HG03575 (cell line): ENCODE data around the gene ZNF302.
A peak's percentile ranks its signal among the peaks of the same experiment; 100 is the strongest.
"Not testable (repeated sequence)": the region's sequence is repeated elsewhere in the genome, so short reads cannot be mapped to it uniquely, and the experiment has no call there.

Source experiments
- ATAC-seq: cut with Tn5 transposase; IDR thresholded peaks from one replicate; pipeline ENCODE4 v1.9.1; 2021; ENCODE audit not compliant: unreplicated experiment, insufficient number of reproducible peaks, low FRiP score; ENCODE audit errors: extremely low read depth

ZNF302 gene

DNA sequence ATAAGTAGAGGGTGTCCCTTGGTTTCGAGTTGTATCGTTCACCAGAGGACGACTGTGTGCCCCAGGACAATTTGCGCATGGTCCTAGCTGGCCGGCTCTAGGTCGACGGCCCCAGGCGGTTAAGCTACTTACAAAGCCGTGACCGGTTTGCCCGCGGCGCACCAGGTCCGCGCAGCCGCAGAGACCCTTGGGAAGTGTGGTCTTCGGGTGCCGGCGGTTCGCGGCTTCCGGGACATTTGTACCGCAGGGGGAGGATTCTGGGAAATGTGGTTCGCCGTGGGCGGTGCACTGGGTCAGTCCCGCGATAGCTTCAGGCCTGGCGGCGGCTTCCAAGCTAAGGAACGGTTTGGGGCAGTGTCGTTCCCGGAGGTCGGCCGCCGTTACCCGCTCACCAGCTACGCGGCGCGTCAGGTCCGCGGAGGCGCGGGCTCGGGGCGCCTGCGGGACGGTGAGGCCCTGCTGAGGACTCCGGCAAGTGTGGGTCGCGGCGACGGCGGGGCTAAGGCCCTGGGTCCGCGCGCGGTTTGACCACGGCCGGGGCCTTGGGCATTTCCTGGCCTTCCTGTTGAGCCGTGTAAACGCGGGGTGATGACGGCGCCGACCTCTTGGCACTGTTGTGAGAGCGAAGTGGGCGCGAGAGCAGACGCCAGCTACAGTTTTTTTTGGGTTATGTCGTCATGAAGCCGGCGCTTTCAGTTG, at the start of gene ZNF302:
ZNF302 (plus strand) TSS at position 293 of the 699 bp plus-strand sequence. CDS start 1,127 bp downstream, outside the sequence.
- peak; percentile 78 for ATAC-seq

DNA sequence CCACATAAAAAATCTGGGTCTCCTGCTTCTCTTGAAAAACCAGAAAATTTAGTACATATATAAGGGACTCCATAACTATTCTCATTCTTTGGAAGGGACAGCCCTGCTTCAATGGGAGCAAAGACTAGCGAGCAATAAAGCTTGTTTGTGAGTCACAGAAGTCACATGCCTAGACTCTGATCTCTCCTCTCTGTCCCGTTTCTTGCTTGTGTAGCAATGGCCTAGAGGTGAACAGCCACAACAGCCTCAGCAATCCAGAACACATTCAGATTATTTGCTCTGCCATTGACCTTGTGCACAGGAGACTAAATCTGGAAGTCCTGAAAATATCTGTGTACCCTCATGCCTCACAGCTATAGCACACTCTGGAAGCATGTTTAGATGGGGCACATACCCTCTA, 43.7 kb upstream of the ZNF302 start:
- no peak for ATAC-seq

DNA sequence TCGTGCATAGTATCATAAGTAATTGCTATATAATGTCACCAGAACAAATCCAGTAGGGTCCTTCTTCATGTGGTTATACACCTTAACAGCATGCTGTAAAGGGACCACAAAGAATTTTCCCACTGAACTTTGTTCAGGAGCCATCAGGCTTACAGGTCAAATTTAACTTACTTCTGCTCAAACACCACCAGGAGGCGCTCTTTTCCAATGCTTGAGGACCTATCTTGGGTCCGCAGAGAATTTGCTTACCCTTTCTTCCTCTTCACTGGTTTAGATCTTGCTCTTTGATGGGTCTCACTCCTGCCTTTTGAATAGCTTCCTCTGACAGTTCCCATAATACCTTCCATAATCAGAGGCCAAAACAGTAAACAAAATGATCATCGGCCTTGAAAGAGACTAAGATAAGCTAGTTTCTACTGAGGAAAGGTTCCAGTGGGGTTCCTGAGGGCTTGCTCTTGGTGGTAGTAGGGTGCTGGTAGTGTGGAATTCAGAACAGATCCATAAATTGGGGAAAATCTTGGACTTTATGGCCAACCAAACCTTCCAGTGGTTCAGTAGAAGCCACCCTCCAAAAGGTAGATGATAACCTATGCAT, 37.9 kb upstream of the ZNF302 start:
- ATAC-seq: no peak

DNA sequence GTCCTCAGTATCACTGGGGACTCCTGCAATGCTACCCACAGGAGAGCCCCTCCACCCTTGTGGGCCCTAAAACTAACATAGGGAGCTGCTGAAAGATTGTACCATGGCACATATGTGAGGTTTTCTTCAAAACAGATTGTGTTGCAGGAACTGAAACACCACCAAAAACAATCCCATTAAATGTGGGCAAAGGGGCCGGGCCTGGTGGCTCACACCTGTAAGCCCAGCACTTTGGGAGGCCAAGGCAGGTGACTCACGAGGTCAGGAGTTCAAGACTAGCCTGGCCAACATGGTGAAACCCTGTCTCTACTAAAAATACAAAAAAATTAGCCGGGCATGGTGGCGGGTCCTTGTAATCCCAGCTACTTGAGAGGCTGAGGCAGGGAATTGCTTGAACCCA, 35.2 kb upstream of the ZNF302 start:
- ATAC-seq: no peak

DNA sequence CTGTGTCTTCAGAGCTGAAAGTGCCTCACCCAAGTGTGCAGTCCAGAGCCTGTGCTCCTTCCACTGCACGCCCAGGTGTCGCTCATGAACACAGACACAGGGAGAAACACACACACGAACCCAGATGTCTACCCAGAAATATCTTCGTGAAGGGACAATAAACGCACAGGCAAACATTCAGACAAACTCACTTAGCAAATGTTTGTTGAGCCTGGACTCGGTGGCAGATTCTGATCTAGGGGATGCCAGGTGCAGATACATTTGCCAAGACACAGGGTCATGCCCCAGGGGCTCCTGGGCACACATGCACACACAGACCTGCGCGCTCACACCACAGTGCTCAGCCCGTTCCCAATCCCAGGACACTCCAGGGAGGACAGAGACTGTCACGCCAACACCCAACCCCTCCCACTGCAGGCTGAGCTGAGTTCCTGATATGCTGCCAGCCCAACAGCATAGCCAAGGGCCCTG, 32.5 kb upstream of the ZNF302 start:
- ATAC-seq: no peak

DNA sequence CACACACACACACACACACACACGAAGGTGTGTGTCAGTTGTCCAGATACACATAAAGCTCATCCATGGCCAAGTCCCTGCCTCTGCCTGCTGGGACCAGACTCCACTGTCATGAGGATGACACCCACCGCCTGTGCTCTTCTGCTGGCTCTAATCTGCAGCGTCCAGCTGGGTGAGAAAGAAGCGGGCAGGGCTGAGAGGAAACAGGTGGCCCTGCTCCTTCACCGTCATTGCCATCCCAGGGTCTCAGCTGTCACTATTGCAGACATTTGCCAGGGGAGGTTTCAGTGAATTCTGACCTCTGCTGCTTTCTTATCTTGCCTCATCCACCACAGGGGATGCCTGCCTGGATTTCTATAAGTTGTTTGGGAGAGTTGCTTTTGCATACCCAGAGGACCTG, 31.9 kb upstream of the ZNF302 start:
- no peak for ATAC-seq

DNA sequence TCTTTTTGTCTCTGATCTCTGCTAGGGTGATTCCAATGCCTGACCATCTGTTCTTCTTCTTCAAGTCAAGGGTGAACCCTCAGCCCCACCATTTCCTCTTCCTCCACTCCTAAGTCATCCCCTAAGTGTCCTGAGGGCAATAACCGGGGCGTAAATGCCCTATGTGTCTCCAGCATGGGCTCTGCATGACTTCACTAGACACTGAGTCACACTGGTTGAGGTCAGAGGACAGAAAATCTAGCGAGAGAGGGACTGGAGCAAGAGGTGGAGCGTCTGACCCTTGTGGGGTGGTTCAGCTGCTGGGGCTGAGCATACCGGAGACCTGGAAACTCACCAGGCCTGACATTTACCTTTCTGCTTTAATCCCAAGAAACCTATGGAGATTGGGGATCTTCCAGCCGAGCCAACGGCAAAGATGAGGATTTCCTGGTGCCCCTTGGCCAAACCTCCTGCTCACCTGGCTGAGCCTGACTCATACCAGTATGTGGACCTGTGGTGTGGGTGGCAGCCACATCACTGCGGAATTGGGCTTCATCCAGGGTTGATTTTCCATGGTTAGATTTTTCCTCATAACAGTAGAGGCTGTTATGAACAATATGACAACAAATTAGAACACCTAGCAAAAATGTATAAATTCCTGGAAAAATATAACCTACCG, 27.5 kb upstream of the ZNF302 start:
- no peak for ATAC-seq

DNA sequence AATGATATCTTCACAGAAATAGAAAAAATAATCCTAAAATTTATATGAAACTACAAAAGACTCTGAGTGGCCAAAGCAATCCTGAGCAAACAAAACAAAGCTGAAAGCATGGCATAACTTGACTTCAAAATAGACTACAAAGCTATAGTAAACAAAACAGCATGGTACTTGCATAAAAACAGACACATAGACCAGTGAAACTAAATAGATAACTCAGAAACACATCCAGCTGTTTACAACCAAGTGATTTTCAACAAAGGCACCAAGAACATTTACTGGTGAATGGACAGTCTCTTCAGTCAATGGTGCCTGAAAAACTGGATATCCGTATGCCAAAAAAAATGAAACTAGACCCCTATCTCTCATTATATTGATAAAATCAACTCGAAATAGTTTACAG, 25.7 kb upstream of the ZNF302 start:
- no peak for ATAC-seq

DNA sequence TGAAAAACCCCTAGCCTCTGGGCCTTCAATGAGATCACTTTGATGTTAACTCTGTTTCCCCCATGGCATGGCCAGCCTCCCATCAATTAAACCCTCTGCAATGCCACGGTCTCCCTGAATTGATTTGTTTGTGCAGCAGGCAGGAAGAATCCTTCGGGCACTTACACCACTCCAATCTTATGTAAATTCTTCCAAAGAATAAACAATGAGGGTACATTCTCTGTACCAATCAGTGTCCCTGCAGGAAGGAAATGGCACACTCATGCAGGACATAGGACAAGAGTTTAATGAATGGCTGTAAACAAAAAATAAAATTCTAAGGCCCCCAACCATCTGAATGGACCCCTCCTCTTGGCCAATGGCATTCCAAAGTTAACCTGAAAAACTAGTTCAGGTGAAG, 22.7 kb upstream of the ZNF302 start:
- no peak for ATAC-seq

DNA sequence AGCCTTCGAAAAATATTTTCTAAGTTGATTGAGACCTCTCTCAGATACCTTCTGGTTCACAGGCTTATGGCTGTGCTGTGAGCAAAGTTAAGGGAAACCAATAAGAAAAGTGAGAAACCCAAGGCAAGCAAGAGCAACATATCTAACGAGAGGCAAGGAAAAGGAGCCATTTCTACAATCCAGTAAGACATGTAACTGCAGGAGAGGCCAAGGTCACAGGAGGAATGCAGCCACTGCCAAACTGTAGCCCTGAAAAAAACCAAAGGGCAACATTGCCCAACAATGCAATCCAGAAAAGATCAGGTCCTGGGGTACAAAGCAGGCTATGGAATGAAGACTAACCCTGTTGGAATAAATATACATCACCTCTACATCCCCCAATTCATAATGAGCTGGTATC, 21.8 kb upstream of the ZNF302 start:
- ATAC-seq: no peak

DNA sequence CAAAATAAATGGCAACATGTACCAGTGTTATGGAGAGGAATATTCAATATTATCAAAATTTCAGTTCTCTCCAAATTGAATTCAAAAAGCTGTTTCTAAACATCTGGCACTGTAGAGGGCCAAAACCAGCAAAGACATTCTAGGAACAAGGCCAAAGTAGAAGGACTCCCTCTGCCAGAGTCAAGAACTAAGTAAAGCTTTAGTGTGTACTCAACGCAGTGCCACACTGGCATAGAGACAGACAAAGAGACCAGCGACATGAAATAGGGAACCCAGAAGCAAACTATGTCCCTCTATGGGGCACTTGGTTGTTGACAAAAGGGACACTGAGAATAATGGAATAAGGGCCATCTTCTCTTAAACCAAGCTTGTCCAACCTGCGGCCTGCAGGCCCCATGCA, 16.1 kb upstream of the ZNF302 start:
- ATAC-seq: no peak

DNA sequence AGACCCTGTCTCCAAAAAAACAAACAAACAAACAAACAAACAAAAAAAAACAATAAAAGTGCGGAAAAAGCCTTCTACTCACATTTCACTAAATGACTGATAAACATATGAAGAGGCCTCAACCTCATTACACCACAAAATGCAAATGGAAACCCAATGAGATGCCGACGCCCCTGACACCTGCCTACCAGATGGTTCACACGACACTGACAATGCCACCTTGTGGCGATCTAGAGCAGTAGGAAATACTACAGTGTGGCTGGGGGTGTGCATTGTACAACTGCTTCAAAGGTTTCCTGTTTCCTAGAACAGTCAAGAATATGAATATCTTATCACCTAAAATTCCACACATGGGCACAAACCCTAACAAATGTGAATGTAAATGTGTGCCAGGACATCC, 14.6 kb upstream of the ZNF302 start:
- no peak for ATAC-seq

DNA sequence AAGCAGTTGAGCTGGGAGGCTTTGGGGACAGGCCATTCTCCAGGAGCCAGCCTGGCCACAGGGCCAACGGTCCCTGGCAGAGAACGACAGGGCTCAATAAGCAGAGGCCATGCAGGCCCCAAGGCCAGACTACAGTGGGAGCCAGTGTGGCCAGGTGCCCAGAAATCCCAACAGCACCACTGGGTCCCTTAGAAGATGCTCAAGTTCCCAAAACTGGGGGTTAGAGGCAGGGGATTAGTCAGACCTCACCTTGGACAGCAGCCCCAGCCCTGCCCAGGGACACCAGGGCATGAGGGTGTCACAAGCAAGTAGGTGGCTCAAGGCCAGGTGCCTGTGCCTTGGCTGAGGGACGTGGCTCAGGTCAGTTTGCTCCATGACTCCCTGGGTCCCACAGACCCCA, 13.3 kb upstream of the ZNF302 start:
- ATAC-seq: no peak

DNA sequence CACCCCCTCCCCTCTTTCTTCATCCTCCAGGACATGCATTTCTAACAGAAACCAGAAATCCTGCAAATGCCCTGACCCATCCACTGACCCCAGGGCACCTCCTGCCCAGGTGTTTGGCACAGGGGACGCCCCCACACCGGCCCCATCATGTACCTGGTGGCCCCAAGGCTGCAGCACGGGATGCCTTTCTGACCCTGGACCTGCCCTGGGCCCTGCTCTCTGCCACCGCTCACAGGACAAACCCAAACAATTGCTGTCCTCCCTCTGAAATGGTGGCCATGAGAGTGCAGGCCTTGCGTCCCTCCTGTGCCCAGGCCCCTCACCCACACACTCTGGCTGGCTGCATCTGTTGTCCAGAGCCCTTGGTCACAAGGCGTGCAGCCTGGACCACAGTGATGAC, 12.6 kb upstream of the ZNF302 start:
- no peak for ATAC-seq

DNA sequence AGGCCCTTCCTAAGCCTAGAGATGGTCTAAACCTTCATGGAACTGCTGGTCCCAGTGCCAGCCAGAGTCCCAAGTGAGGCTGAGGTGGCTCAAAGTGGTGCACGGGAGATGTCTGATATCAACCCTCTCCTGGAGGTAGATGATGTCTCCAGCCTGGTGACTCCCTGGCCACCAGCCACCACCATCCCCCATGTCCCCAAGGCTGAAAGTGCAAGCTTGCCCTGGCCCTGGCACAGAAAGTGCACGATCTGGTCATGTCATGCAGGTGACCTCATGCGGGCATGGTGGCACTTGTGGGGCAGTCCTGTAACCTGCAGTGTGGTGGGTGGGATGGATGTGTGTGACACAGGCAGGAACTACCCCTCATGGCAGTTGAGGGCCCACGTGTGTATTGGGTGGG, 12.2 kb upstream of the ZNF302 start:
- not testable (repeated sequence) for ATAC-seq

DNA sequence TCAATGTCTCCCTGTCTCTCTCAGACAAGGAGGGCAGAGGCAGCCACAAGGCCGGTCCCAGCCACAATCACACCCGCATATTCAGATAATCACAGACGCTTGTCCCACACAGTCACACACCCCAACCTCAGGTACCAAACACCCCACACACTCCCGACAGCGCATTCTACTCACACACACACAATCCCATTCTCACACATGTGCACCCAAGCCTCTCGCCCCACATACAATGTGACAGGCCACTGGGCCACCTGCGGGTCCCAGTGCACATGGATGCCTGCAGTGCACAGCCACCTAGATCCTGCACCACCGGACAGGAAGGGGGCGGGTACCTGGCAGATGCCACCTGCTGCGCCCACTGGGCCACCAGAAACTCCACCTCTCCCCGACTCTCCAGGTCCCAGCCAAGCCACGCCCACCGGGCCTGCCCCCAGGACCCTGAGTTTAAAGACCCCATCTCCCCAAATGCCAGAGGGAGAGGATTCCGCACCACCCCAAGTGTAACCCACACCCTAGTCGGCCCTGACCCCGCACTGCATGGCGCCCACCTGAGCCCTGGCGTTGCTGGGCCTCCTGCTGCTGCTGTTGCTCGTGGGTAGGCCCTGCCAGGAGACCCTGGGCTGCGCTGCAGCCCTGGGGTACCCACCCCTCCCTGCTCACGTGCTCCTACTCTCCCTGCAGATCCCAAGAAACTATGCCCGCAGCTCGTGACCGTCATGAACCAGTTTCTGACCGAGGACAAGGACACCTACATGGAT, 11.1 kb upstream of the ZNF302 start:
- ATAC-seq: no peak

DNA sequence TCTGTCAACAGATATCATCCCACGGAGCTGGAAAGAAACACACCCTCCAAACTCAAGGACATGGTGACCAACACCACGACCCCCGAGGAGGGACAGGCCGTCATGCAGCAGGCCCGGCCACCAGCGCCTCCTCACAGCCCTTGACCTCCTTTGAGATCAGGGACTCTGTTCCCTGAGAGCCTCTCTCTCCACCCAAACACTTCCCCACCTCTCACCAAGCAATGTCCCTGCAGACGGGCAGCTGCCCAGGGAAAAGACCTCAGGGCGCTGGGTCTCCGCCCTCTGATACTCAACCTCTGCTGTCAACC, 10.6 kb upstream of the ZNF302 start:
- ATAC-seq: no peak

DNA sequence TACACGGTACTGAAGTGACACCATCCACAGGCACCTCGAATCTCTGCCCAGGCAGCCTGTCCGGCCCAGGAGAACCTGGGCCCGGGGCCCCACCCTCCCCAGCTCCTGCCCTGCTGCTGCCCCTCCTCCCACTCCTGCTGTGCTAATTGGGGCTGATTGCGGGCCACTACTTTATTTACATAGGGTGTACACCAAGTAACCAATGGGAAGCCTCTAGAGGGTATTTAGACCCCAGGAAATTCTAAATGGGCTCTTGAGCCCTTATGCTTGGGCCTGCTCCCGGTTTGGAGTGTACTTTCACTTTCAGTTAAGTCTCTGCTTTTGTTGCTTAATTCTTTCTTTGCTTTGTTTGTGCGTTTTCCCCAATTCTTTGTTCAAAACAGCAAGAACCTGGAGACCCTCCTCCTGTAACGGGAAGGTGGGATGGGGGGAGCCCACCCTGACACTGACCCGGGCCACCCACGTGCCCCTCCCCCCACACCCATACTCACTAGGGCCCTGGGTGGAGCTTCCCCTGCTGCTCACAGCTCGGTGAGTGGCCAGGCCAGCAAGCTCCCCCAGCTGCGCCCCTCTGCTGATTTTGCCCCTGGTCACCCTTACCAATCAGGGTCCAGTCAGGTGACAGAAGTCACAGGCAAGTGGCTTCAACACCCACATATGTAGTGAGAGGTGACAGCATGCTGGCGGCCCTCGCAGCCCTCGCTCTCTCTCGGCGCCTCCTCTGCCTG, 10.0 kb upstream of the ZNF302 start:
- no peak for ATAC-seq

DNA sequence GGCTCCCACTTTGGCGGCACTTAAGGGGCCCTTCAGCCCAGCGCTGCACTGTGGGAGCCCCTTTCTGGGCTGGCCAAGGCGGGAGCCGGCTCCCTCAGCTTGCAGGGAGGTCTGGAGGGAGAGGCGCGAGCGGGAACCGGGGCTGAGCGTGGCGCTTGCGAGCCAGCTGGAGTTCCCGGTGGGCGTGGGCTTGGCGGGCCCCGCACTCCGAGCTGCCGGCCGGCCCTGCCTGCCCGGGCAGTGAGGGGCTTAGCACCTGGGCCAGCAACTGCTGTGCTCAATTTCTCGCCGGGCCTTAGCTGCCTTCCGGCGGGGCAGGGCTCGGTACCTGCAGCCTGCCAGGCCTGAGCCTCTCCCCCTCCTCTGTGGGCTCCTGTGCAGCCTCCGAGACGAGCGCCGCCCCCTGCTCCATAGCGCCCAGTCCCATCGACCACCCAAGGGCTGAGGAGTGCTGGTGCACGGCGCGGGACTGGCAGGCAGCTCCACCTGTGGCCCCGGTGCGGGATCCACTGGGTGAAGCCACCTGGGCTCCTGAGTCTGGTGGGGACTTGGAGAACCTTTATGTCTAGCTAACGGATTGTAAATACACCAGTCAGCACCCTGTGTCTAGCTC, 9.3 kb upstream of the ZNF302 start:
- not testable (repeated sequence) for ATAC-seq
